ENCODE measurements around the gene ADGRD2. TPM values are rescaled to one million over a fixed set of nuclear protein-coding genes. Genes with fewer than 3 reads are reported as not detected.

The ADGRD2 gene
- total and polyA plus RNA-seq, 7 donors, result not detected

- intact Hi-C loops (cut with DNase I), result no loop called here
- no peak overlapping the region for H3K27ac ChIP-seq
- 85 to 87% methylated on average over 4 of the region's 4 CpGs for WGBS, 2 donors
- no peaks in the 10 kb centered on the region for H3K36me3 ChIP-seq
- DNase-seq, result no peak
- H3K4me3 ChIP-seq, result no peak overlapping the region
- TF ChIP-seq CTCF (IDR thresholded peaks at IDR 0.05), result no peak
- no peak for TF ChIP-seq POLR2A (IDR thresholded peaks at IDR 0.05)
- TF ChIP-seq EP300 (IDR thresholded peaks at IDR 0.05), result no peak
- TF ChIP-seq POLR2AphosphoS5 (IDR thresholded peaks at IDR 0.05), result no peak
- H3K9me3 ChIP-seq, result no peaks in the 10 kb centered on the region
- peaks cover 0 to 11% (median 10%) of the 10 kb centered on the region in 4 donors for H3K4me1 ChIP-seq
- peaks cover 21 to 54% (median 39%) of the 10 kb centered on the region in 3 donors for H3K27me3 ChIP-seq
Observed at GRCh38 chr9:124474151-124474550, 23.9 kb downstream of the ADGRD2 start.

- intact Hi-C loops (cut with DNase I), result no loop called here
- no peak for TF ChIP-seq POLR2AphosphoS5 (IDR thresholded peaks at IDR 0.05)
- no peak for TF ChIP-seq EP300 (IDR thresholded peaks at IDR 0.05)
- no peak for TF ChIP-seq POLR2A (IDR thresholded peaks at IDR 0.05)
- no peak for TF ChIP-seq CTCF (IDR thresholded peaks at IDR 0.05)
- 74 to 76% methylated on average over 21 of the region's 21 CpGs for WGBS, 2 donors
- Histone ChIP-seq H3K4me3 (no peak overlapping the region), H3K4me1 (peaks cover 0 to 11% (median 10%) of the 10 kb centered on the region in 4 donors), H3K9me3 (no peaks in the 10 kb centered on the region), H3K36me3 (no peaks in the 10 kb centered on the region), H3K27ac (no peak overlapping the region), H3K27me3 (peaks cover 21 to 66% (median 51%) of the 10 kb centered on the region in 3 donors)
- no peak for DNase-seq
Observed at GRCh38 chr9:124475158-124475867, 25.1 kb downstream of the ADGRD2 start.

GRCh38 chr9:124475868-124476690 is 25.8 kb downstream of the ADGRD2 start:
- Histone ChIP-seq H3K27ac (no peak overlapping the region), H3K4me1 (peaks cover 0 to 11% (median 10%) of the 10 kb centered on the region in 4 donors), H3K27me3 (peaks cover 21 to 73% (median 58%) of the 10 kb centered on the region in 3 donors), H3K36me3 (no peaks in the 10 kb centered on the region), H3K9me3 (no peaks in the 10 kb centered on the region), H3K4me3 (no peak overlapping the region)
- TF ChIP-seq POLR2A (IDR thresholded peaks at IDR 0.05) (no peak), POLR2AphosphoS5 (IDR thresholded peaks at IDR 0.05) (no peak), EP300 (IDR thresholded peaks at IDR 0.05) (no peak), CTCF (IDR thresholded peaks at IDR 0.05) (no peak)
- intact Hi-C loops (cut with DNase I), result no loop called here
- DNase-seq, result no peak
- 69 to 78% methylated on average over 14 of the region's 14 CpGs for WGBS, 2 donors

DNA sequence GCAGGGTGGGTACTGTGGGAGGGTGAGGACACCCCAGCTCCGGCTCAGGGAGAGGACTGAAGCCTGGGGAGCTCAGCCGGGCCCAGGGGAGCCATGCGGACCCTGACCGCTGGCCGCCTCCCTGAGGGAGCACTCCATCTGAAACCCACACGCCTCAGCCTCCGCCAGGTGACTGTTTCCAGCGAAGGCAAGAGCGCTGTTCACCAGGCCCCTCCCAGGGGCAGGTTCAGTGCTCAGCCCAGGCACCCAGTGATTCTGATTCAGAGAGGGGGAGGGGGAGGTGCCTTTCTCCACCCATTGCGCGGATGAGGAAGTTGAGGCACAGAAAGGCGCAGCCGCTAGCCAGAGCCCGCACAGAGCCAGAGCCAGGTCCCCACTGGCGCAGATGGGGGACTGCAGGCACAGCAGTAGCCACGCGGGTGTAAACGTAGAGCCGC is 27.0 kb downstream of the ADGRD2 start:
- intact Hi-C loops (cut with DNase I), result no loop called here
- WGBS, 2 donors, result 25 to 35% methylated on average over 19 of the region's 19 CpGs

More for the DNA sequence above, 27.0 kb downstream of the ADGRD2 start:
- Histone ChIP-seq H3K36me3 (no peaks in the 10 kb centered on the region), H3K4me1 (peaks cover 0 to 11% (median 10%) of the 10 kb centered on the region in 4 donors), H3K27me3 (peaks cover 21 to 80% (median 58%) of the 10 kb centered on the region in 3 donors), H3K27ac (no peak overlapping the region), H3K4me3 (peak overlapping the region in 2 of 4 donors; percentile 26 to 30), H3K9me3 (no peaks in the 10 kb centered on the region)
- DNase-seq, result no peak
- no peak for TF ChIP-seq EP300 (IDR thresholded peaks at IDR 0.05)
- TF ChIP-seq POLR2AphosphoS5 (IDR thresholded peaks at IDR 0.05), result no peak
- no peak for TF ChIP-seq CTCF (IDR thresholded peaks at IDR 0.05)
